ENCODE data around the gene PCGF3.

Gene PCGF3, protein sequence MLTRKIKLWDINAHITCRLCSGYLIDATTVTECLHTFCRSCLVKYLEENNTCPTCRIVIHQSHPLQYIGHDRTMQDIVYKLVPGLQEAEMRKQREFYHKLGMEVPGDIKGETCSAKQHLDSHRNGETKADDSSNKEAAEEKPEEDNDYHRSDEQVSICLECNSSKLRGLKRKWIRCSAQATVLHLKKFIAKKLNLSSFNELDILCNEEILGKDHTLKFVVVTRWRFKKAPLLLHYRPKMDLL

DNA sequence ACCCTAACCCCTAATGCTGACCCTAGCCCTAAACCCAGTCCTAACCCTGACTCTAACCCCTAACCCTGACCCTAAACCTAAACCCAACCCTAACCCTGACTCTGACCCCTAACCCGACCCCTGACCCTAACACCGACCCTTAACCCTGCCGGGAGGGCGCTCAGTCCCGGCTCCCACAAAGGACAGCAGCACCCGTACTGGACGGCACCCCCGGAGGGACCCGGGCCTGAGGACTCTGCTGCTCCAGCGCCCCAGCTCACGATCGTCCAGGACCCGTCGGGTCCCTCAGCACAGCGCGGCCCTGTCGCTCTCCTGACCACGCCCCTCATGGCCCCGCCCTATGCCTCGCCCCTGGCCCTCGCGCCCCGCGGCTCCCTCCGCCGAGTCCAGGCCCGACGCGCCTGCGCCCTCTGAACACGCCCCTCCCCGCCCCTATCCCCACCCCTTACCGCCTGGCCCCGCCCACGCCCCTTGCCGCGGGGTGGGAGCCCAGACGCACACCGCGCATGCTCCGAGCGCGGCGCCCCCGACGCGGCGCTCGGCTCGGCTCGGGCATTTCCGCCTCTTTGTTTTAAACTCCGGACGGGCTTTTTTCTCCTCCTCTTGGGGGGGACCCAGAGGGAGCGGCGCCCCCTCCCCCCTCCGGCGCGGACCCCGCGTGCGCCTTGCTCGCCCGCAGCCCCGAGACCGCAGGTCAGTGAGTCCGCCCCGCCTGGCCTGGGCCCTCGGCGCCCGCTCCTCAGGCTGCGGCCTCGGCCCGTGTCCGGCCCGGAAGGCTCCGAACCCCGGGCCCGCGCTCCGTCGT, at the start of gene PCGF3:
Gene PCGF3 (plus strand): TSS at position 555 of the 805 bp plus-strand sequence. CDS start 27,849 bp downstream, outside the sequence.
- DNase-seq (ENCODE audit: low spot score): peak; percentile 96

DNA sequence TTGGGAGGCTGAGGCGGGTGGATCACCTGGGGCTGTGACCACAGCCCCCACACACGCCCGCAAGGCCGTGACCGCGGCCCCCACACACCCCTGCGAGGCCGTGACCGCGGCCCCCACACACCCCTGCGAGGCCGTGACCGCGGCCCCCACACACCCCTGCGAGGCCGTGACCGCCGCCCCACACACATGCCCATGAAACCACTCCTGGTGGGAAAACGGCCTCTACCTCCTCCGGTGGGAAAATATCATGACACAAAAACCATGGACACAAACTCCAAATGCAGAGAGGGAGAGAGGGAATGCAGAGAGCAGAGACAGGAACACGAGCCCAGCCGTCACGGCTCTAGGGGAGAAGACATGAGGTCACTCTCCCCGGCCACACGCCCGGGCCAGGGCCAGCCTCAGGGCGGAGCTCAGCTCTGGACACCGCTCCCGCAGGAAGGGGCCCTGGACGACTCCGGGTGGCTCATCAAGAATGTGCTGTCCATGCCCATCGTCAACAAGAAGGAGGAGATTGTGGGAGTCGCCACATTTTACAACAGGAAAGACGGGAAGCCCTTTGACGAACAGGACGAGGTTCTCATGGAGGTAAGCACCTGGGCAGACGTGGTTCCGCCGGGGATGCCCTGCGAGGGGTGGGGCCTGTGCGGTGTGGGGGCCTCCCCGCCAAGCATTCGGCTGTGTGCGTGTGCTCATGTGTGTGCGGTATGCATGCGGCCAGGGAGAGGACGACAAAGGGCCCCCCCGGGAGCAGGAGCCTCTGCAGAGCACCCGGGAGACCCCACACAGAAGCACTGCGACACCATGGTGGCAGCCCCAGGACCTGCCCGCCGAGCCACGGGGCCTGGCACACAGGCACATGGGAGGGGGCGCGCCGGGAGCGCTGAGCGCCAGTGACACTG, 48.9 kb upstream of the PCGF3 start:
- DNase-seq (ENCODE audit: low spot score): no peak

DNA sequence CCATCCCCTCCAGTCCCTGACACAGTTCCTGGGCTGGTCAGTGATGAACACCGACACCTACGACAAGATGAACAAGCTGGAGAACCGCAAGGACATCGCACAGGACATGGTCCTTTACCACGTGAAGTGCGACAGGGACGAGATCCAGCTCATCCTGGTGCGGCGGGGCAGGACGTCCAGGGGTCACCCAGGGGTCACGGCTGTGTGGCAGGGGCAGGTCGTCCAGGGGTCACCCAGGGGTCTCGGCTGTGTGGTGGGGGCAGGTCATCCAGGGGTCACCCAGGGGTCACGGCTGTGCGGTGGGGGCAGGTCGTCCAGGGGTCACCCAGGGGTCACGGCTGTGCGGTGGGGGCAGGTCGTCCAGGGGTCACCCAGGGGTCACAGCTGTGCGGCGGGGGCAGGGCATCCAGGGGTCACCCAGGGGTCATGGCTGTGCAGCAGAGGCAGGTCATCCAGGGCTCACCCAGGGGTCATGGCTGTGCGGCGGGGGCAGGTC, 48.2 kb upstream of the PCGF3 start:
- no peak for DNase-seq (ENCODE audit: low spot score)

DNA sequence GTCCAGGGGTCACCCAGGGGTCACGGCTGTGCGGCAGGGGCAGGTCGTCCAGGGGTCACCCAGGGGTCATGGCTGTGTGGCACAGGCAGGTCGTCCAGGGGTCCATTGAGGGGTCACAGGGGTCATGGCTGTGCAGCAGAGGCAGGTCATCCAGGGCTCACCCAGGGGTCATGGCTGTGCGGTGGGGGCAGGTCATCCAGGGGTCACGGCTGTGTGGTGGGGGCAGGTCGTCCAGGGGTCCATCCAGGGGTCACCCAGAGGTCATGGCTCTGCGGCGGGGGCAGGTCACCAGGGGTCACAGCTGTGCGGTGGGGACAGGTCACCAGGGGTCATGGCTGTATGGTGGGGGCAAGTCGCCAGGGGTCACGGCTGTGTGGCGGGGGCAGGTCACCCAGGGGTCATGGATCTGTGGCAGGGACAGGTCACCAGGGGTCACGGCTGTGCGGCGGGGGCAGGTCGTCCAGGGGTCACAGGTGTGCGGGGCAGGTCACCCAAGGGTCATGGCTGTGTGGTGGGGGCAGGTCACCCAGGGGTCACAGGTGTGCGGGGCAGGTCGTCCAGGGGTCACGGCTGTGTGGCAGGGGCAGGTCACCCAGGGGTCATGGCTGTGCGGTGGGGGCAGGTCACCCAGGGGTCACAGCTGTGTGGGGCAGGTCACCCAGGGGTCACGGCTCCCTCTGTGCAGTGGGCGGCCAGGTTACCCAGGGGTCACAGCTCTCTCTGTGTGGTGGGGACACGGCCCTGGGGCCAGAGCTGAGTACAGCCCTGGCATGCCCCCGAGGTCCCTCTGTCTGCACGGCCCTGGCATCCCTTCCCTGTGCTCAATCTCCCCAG, 47.6 kb upstream of the PCGF3 start:
- no peak for DNase-seq (ENCODE audit: low spot score)

DNA sequence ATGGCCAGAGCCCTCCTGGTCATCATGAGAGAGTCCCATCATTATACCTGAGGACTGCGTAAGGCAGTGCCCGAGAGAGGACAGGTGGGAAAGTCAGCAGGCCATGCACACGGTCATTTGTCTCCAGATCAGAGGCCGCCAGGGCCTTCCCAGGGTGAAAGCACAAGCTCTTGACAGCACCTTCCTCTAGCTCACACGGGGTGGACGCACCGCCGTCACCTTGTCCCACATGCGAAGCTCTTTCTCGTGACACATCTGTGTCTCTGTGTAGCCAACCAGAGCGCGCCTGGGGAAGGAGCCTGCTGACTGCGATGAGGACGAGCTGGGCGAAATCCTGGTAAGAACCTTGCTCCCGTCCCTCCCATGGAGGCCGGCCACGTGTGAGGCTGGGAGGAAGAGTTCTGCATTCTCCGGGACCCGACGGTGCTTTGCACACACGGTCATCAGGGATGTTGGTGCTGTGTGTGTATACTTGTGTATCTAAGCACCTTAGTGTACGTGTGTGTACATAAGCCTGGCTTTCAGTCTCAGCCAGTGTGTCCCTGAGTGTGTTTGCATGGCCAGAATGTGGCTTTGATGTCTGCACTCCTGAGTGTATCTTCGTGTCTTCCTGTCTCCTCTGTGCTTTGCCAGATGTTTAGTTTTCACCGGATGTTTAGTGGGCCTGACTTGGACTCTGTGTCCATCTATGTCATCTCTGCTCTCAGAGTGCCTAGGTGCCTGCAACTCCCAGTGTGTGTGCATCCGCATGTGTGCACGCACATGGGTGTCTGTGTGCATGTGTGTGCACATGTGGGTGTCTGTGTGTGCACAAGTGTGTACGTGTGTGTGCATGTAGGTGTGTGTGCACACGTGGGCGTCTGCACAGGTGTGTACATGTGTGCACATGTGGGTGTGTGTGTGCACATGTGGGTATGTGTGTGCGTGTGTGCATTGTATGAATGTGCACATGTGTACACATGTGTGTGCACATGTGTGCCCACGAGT, 46.7 kb upstream of the PCGF3 start:
- DNase-seq (ENCODE audit: low spot score): no peak

DNA sequence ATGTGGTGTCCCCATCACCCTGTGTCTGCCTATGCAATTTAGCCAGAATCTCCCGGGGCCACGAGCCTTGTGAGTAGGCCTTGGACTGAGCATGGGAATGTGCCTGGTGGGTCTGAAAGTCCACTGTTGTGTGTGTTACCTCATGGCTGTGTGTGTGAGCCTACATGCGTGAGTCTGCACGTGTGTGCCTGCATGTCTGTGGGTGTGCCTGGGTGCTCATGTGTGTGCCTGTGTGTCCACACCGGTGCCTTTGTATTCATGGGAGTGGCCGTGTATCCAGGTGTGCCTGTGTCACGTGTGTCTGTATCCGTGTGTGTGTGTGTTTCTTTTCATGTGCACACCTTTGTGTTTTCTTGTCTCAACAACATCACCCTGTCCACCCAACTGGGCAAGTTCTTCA, 45.8 kb upstream of the PCGF3 start:
- no peak for DNase-seq (ENCODE audit: low spot score)

DNA sequence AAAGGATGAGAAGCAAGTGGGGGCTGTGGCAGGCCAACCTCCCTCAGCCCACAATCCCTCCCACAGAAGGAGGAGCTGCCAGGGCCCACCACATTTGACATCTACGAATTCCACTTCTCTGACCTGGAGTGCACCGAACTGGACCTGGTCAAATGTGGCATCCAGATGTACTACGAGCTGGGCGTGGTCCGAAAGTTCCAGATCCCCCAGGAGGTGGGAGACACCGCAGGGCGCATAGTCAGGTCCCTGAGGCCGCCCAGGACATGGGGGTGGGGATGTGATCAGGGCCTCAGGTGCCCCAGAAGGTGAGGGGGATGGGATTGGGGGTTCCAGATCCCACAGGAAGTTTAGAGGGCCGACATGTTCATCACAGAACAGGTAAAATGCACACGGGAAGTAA, 45.2 kb upstream of the PCGF3 start:
- DNase-seq (ENCODE audit: low spot score): no peak

DNA sequence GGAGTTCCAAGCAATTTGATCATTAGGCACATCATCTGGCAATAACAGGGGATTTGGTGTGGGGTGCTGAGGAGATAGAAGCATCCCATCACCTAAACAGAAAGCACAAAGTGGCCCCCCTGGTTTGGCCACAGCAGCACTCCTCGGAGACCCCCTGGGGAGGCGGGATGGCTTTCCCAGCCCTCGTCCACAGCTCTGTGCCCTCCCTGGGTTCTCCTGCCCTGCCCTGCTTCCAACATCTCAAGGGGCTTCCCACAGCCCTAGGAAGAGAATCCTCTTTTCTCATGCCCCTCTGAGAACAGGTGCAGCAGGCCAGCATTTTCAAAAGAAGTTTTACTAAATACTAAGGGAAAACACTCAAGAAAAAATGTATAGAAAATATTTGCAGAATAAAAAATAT, 44.4 kb upstream of the PCGF3 start:
- no peak for DNase-seq (ENCODE audit: low spot score)

DNA sequence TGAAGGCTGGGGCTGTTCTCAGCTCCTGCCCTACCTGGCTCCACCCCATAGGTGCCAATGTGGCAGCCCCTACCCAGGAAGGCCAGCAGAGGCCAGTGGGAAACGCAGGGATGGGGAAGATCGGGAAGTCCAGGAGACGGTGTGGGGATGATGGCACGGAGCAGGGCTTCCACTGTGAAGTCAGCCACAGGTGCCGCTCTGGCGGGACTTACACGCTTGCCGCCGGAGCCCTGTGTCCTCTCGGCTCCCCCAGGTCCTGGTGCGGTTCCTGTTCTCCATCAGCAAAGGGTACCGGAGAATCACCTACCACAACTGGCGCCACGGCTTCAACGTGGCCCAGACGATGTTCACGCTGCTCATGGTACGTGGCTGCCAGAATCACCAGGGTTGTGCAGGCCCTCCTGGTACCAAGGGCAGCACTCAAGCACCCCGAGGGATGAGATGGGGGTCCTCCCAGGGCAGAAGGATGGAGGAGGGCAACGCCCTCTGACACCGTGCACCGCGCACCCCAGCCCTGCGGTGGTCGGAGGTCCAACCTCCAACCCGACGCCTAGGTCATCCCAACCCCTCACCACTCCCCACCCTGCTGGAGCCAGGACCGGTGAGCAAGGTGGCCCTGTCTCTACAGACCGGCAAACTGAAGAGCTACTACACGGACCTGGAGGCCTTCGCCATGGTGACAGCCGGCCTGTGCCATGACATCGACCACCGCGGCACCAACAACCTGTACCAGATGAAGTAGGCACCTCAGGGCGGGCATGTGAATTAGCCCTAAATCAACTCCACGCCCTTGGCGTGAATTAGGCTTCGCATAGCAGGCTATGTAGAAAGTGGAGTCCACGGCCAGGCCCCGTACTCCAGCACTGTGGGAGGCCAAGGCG, 43.5 kb upstream of the PCGF3 start:
- no peak for DNase-seq (ENCODE audit: low spot score)

DNA sequence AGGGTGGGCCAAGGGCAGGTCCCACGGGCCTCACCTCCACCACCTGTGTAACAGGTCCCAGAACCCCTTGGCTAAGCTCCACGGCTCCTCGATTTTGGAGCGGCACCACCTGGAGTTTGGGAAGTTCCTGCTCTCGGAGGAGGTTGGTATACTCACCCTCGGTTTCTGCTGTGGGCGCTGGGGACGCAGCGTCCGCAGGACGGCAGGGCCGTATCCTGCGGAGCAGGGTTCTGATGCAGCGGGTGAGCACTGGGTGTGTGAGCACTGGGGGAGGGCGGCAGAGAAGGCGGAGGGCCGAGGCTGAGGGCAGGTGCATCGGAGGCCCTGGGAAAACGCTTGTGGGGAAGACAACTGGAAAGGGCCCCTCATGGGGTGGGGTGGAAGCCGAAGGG, 42.6 kb upstream of the PCGF3 start:
- DNase-seq (ENCODE audit: low spot score): no peak

DNA sequence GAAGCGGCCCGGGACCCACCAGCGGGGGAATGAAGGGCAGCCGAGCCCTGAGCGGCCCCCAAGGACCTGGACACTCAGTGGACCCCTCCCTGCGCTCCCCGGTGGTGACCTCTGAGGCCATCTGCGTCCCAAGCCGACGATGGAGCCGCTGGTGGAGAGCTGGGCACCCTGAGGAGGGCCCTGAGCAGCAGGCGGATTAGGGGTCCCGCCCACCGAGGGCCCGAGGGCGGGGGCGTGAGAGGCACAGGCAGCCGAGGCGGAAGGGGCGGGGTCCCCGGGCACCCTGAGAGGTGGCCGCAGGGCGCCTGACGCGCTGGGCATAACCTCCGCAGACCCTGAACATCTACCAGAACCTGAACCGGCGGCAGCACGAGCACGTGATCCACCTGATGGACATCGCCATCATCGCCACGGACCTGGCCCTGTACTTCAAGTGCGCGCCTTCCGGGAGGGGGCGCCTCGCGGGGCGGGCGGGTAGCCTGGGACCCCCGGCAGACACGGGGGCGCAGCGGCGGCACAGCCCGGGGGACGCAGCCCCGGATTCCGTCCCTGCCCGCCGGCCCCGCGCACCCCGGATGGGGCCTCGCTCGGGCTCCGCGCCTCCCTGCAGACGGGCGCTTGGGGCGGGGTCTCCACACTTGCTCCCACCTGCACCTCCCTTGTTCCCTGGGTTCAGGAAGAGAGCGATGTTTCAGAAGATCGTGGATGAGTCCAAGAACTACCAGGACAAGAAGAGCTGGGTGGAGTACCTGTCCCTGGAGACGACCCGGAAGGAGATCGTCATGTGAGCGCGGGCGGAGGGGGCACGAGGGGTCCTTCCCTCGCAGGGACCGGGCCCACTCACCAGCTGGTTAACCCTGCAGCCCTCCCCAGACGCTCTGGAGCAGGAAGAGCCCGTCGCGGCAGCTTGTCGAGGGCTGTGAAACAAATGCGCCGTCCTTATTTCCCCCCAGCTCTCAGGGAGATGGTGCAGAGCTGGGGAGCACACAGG, 41.9 kb upstream of the PCGF3 start:
- DNase-seq (ENCODE audit: low spot score): no peak

DNA sequence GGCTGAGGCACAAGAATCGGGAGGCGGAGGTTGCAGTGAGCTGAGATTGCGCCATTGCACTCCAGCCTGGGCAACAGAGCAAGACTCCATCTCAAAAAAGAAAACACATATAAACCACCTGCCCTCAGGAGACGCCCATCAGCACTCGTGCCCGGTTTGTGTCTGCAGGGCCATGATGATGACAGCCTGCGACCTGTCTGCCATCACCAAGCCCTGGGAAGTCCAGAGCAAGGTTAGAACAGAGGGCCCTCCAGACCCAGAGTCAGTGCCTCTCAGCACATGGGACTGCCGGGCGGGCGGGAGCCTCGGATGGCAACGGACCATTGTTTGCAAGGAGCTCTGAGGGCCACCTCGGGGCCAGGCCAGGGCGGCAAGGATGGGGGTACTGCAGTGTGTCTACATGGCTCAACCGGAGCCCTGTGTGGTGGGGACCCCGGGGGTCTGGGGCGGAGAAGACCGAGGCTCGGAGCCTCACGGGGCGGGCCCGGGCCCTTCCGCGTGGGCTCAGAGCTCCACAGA, 40.9 kb upstream of the PCGF3 start:
- no peak for DNase-seq (ENCODE audit: low spot score)

DNA sequence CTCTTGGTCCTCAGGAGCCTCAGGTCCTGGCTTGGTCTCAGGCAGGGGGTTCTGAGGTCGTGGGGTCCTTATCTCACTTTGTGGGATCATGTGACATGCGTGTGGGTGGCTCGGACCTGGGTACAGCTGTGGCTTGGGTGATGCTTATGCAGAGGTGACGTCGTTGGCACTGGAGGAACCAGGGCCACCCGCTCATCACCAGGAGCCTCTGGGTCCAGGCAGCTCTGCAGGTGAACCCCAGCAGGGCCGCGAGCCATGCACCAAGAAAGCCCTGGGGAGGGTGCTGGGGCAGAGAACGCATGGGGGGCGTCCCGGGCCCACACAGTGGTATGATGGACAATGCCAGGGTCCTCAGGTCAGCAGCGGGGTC, 40.3 kb upstream of the PCGF3 start:
- no peak for DNase-seq (ENCODE audit: low spot score)

DNA sequence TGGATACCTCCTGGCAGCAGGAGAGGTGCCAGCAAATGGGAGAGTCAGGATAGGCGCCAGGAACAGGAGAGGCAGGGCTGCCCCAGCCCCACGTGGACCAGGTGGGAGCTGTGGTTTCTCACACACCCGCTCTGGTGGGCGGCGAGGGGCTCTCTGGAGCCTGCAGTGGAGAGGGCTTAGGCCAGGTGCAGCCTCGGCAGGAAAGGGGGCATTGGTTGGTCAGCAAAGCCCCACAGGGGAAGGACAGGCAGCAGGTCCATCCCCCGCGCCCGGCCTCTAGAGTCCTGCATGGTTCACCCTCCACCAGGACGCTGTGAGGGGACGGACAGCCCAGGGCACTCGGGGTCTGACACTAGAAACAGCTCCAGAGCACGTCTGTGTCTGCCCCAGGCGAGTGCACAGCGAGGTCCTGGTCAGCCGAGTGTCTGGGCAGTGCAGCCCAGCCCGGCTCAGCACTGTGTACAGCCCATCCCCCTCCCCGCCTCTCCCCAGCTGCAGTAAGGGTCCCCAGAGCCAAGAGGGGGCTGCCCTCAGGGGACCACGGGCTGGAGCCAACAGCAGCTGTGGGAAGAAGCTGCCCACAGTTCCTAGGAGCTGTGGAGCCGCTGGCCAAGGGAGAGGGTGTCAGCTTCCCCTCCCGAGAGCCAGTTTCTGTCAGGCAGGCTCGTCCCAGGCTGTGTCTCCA, 39.7 kb upstream of the PCGF3 start:
- no peak for DNase-seq (ENCODE audit: low spot score)

DNA sequence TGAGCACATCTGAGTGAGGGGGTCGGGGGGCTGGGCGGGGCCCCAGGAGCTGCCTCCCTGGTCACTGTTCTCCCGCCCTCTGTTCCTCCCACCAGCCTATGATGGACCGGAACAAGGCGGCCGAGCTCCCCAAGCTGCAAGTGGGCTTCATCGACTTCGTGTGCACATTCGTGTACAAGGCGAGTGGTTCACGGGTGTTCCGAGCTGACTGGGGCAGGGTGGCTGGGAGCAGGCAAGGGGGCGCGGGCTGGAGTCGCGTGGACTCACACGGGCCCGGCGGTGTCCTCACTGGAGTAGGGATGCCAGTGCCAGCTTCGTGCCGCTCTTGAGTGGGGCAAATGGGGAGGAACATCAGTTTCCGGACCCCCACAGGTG, 39.2 kb upstream of the PCGF3 start:
- no peak for DNase-seq (ENCODE audit: low spot score)

DNA sequence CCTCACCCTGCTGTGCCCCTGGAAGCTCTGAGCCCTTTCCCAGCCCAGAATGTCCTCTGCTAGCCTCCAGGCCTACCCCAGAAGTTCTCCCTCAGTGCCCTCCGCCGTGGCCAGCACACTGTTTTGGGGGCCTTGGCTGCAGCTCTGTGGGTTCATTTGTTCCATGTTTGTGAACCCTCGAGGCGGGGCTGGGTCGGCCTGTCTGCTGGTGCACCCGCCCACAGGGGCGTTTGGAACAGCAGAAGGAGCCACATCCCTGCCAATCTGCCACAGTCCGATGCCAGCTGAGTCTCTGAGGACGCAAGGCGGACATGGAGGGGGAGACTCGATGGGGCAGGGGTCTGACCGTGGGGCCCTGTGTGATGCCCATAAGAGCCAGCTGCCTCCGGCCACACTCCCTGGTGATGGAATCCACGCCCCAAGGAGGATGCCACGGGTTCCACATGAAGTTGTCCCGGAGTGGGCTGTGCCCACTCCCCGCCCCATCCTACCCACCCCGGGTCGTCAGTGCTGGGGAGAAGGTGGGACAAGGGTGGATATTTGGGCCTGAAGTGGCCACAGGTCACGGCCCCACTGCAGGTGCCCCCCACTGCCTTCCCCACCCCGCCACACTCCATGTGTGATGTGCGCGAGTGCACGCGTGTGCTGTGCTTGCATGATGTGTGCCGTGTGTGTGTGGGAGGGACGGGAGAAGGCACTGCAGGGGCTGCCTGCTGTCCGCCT, 38.6 kb upstream of the PCGF3 start:
- no peak for DNase-seq (ENCODE audit: low spot score)

DNA sequence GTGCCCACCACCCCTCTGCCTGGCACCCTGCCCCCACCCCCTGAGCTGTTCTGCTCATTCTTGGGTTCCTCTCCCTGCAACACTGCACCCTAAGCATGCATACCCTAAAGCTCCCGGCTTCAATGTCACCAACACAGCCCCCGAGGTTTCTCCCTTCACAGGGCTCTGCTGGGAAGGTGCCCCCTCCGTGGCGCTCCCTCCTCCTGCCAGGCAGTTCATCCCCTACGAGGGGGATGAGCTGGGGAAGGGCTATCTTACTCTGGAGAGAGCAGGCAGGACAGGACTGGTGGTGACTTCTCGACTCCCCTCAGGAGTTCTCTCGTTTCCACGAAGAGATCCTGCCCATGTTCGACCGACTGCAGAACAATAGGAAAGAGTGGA, 38.1 kb upstream of the PCGF3 start:
- DNase-seq (ENCODE audit: low spot score): no peak
